Measurements from ENCODE around the gene GDF15.
"Not testable (repeated sequence)": the region's sequence is repeated elsewhere in the genome, so short reads cannot be mapped to it uniquely, and the experiment has no call there.

Gene GDF15

GRCh38 chr19:18392417-18392816 is 6.5 kb downstream of the GDF15 start:
- no peak for TF ChIP-seq ZNF274 (IDR thresholded peaks at IDR 0.05; ENCODE audit: low read depth, low read length)
- no peak overlapping the region for H3K4me3 ChIP-seq (ENCODE audit: low read length)

GRCh38 chr19:18392926-18393325 is 7.0 kb downstream of the GDF15 start:
- no peak overlapping the region for H3K4me3 ChIP-seq (ENCODE audit: low read length)
- no peak for TF ChIP-seq ZNF274 (IDR thresholded peaks at IDR 0.05; ENCODE audit: low read depth, low read length)

GRCh38 chr19:18393836-18394235 is 7.9 kb downstream of the GDF15 start:
- TF ChIP-seq ZNF274 (IDR thresholded peaks at IDR 0.05; ENCODE audit: low read depth, low read length): no peak
- H3K4me3 ChIP-seq (ENCODE audit: low read length): no peak overlapping the region

GRCh38 chr19:18396471-18397241 is 10.7 kb downstream of the GDF15 start:
- H3K4me3 ChIP-seq (ENCODE audit: low read length): no peak overlapping the region; the same call in 1 of the 2 replicates

GRCh38 chr19:18397242-18398202 is 11.6 kb downstream of the GDF15 start, which contains the start of gene LRRC25:
Gene LRRC25, minus strand, starts transcription at chr19:18397622. Its CDS starts 659 bp downstream, at chr19:18396963.
- H3K4me3 ChIP-seq (ENCODE audit: low read length): peak within 1 kb of the TSS; percentile 7; the same call in 1 of the 2 replicates
- TF ChIP-seq ZNF274 (IDR thresholded peaks at IDR 0.05; ENCODE audit: low read depth, low read length): no peak

More at GRCh38 chr19:18396471-18397241, 10.7 kb downstream of the GDF15 start:
- TF ChIP-seq ZNF274 (IDR thresholded peaks at IDR 0.05; ENCODE audit: low read depth, low read length): no peak

GRCh38 chr19:18399008-18399407 is 13.1 kb downstream of the GDF15 start:
- TF ChIP-seq ZNF274 (IDR thresholded peaks at IDR 0.05; ENCODE audit: low read depth, low read length): no peak
- no peak overlapping the region for H3K4me3 ChIP-seq (ENCODE audit: low read length)

GRCh38 chr19:18401580-18402112 is 15.7 kb downstream of the GDF15 start:
- TF ChIP-seq ZNF274 (IDR thresholded peaks at IDR 0.05; ENCODE audit: low read depth, low read length): no peak
- H3K4me3 ChIP-seq (ENCODE audit: low read length): no peak overlapping the region; the same call in 1 of the 2 replicates

GRCh38 chr19:18402455-18403248 is 16.7 kb downstream of the GDF15 start:
- H3K4me3 ChIP-seq (ENCODE audit: low read length): not testable (repeated sequence)

- H3K4me3 ChIP-seq (ENCODE audit: low read length): not testable (repeated sequence)
Observed at GRCh38 chr19:18405754-18406153, 19.8 kb downstream of the GDF15 start.

- TF ChIP-seq ZNF274 (IDR thresholded peaks at IDR 0.05; ENCODE audit: low read depth, low read length): no peak
- no peak overlapping the region for H3K4me3 ChIP-seq (ENCODE audit: low read length)
Observed at GRCh38 chr19:18406749-18407148, 20.8 kb downstream of the GDF15 start.

- TF ChIP-seq ZNF274 (IDR thresholded peaks at IDR 0.05; ENCODE audit: low read depth, low read length): no peak
- no peak overlapping the region for H3K4me3 ChIP-seq (ENCODE audit: low read length)
Observed at GRCh38 chr19:18408053-18408476, 22.1 kb downstream of the GDF15 start.

- TF ChIP-seq ZNF274 (IDR thresholded peaks at IDR 0.05; ENCODE audit: low read depth, low read length): no peak
Observed at GRCh38 chr19:18412610-18413239, 26.8 kb downstream of the GDF15 start.

GRCh38 chr19:18414504-18415177 is 28.7 kb downstream of the GDF15 start:
- no peak overlapping the region for H3K4me3 ChIP-seq (ENCODE audit: low read length)
- TF ChIP-seq ZNF274 (IDR thresholded peaks at IDR 0.05; ENCODE audit: low read depth, low read length): no peak

More at GRCh38 chr19:18412610-18413239, 26.8 kb downstream of the GDF15 start:
- no peak overlapping the region for H3K4me3 ChIP-seq (ENCODE audit: low read length)
